ENCODE results near the gene PRODH. TPM values are rescaled to one million over a fixed set of nuclear protein-coding genes. Genes with fewer than 3 reads are reported as not detected.
"Not testable (repeated sequence)": the region's sequence is repeated elsewhere in the genome, so short reads cannot be mapped to it uniquely, and the experiment has no call there.

PRODH gene
- total RNA-seq, 1 donor from 2014 or later: 12.4 TPM

DNA sequence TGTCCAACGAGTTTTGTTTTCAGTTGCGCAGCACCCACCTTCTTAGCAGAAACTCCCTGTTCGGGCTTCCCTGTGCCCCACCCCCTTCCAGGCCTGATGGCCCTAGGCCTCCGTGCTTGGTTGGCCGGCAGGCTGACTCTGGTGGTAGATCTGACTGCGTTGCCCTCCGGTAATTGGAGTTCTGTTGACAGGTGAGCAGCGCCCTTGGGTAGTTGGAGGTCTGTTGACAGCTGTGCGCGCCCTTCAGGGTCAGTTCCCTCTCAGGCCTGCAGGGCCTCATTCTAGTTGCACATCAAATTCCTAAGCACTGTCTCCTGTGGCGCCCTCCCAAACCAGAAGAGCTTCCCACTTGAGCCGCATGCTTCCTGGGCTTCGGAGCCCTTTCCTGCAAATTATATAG is 29.2 kb downstream of the PRODH start:
- no peak for DNase-seq (ENCODE audit: low spot score)

DNA sequence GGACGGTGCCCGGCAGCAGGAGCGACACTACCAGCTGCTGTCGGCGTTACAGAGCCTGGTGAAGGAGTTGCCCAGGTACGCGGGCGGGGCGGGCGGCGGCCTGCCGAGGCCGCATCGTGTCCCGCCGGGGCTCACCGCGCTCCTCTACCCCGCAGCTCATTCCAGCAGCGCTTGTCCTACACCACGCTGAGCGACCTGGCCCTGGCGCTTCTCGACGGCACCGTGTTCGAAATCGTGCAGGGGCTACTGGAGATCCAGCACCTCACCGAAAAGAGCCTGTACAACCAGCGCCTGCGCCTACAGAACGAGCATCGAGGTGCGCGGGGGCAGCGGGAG is 29.7 kb downstream of the PRODH start:
- DNase-seq (ENCODE audit: low spot score): not testable (repeated sequence)

DNA sequence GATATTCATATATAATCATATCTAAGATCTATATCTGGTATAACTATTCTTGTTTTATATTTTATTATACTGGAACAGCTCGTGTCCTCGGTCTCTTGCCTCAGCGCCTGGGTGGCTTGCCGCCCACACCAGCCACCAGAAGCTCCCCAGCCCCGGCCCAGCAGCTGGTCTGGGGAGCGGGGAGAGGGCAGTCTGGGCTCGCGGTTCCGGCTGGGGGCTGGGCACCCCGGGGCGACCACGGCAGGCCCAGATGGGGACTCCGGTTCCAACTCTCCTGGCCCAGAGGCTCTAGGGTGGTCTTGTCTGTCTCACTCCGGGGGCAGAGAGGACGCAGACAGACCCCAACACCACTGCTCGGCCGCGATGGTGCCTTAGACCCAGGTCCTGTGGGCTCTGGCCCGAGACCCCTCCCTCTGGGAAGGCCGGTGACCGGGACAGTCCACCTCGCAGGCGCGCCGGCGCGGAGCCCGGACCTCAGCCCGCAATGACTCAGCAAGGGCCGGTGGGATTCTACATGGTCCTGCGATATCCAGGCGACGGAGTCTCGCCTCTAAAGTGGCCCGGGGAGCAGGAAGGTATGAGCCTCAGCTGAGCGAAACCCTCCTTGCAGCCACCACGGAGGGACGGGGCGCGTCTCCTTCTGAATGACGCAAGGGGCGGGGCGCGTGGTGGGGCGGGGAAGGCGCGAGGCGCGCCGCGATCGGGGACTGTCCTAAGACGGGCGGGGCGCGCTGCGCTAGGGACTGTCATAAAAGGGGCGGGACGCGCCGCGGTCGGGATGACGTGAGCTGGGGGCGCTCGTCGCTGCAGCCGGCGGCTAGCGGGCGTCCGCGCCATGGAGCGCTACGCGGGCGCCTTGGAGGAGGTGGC is 30.3 kb downstream of the PRODH start, which contains the start of gene DGCR6:
Gene DGCR6, plus strand, starts transcription at position 781 of the 870 bp plus-strand sequence. Its CDS starts 55 bp downstream, at position 836.
- no peak for DNase-seq (ENCODE audit: low spot score)

DNA sequence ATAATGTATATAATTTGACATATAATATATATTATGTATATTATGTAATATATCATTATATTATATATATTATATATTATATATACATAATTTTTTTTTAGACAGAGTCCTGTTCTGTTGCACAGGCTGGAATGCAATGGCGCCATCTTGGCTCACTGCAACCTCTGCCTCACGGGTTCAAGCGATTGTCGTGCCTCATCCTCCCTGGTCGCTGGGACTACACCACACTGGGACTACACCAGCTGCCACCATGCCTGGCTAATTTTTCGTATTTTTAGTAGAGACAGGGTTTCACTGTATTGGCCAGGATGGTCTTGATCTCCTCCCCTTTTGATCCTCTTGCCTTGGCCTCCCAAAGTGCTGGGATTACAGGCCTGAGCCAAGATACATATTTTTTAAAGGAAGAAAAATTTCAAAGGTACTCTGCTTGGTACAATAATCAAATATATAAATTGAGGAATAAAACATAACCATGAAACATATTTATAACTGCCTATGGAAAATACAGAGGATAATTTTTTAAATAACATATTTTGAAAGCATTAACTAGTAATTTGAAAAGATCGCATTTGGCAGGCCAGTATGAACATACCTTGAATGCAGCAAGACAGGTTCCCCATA is 39.9 kb downstream of the PRODH start:
- not testable (repeated sequence) for DNase-seq (ENCODE audit: low spot score)

DNA sequence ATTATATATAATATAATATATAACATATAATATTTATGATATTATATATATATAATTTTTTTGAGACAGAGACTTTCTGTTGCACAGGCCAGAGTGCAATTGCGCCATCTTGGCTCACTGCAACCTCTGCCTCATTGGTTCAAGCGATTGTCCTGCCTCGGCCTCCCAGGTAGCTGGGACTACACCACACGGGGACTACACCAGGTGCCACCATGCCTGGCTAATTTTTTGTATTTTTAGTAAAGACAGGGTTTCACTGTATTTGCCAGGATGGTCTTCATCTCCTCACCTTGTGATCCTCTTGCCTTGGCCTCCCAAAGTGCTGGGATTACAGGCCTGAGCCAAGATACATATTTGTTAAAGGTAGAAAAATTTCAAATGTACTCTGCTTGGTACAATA is 42.3 kb downstream of the PRODH start:
- DNase-seq (ENCODE audit: low spot score): not testable (repeated sequence)

DNA sequence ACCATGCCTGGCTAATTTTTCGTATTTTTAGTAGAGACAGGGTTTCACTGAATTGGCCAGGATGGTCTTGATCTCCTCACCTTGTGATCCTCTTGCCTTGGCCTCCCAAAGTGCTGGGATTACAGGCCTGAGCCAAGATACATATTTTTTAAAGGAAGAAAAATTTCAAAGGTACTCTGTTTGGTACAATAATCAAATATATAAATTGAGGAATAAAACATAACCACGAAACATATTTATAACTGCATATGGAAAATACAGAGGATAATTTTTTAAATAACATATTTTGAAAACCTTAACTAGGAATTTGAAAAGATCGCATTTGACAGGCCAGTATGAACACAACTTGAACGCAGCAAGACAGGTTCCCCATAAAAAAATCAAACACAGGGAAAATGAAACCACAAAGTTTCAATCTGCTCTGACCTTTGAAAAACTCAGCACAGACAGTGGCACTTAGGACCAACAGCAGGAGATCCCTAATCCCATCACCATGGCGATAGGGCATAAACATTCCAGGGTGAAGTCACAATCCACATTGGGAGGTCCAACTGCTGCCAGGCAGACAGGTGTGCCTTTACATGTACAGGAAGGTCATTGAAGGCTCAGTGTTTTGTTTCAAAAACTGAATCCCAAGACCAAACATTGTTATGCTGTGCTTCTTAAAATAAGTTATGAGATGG is 45.4 kb downstream of the PRODH start:
- DNase-seq (ENCODE audit: low spot score): not testable (repeated sequence)

DNA sequence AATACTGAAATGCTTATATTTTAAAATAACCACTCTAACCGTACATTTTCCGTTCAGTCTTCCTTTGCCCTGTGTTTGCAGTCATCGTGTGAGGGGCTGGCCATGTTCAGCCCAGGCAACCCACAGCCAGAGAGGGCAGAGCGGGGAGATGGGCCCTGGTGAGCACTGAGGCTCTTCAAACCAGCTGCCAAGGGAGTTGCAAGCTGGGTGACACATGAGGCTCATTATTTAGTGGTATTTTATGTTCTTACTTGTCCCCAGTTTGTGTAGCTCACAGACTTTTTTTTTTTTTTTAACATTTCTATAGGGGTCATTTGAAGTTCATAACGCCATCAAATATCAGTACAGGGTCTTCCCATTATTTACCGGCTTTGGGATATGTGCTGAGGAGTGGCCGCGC is 48.0 kb downstream of the PRODH start:
- DNase-seq (ENCODE audit: low spot score): no peak

DNA sequence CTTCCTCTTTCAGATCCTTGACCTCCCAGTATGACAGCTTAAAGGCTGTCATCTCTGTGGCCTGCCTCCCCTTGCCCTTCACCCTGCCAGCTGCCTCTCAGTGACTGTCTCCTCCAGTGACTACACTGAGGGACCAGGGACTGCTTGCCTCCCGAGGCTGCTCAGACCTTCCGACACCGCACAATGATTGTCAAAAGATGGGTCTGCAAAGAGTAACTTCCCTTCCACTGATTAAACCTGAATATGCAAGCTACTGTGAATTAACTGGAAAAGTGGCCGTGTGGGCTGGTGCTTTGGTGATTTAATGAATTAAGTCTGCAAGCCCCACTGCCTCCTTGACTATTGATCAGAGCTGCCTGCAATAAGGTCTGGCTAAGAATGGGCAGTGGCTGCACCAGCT is 51.6 kb downstream of the PRODH start:
- not testable (repeated sequence) for DNase-seq (ENCODE audit: low spot score)

DNA sequence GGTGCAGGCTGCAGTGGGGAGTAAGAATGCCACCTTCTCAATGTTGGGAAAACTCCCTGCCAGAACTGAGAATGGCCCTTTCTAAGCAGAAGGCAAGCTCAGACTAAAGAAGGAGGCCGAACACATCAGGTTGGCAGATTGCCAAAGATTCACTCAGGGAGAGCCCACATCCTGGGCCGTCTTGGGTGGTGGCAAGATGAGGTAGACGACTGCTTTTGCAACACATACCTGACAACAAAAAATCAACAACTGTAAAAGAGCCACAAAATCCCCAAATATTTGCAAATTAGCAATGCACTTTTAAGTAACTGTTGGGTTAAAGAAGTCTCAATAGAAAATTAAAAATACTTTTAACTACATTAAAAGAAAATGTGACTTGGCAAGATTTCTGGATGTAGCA is 54.8 kb downstream of the PRODH start:
- DNase-seq (ENCODE audit: low spot score): not testable (repeated sequence)

Other genes starting within 250 kb of the PRODH start
- gene DGCR6, start 30.0 kb downstream of the PRODH start, total RNA-seq: 1.7 TPM
- gene DGCR2, start 186.1 kb upstream of the PRODH start, total RNA-seq: 68.7 TPM
- gene TSSK2, start 195.0 kb upstream of the PRODH start, total RNA-seq: not detected
- gene ESS2, start 208.4 kb upstream of the PRODH start, total RNA-seq: 14.6 TPM
- not detected for gene GSC2, start 214.0 kb upstream of the PRODH start, total RNA-seq
- gene SLC25A1, start 242.4 kb upstream of the PRODH start, total RNA-seq: 69.9 TPM